HG02938 (cell line): Measurements from ENCODE around the gene C1QL2.

ENCODE experiments used
- ATAC-seq: cut with Tn5 transposase; IDR thresholded peaks from one replicate; pipeline ENCODE4 v1.9.1; 2021; ENCODE audit warnings: mild to moderate bottlenecking, moderate library complexity; ENCODE audit not compliant: unreplicated experiment

Gene C1QL2

GRCh38 chr2:119158563-119159347 lies at the start of gene C1QL2:
TSS of gene C1QL2 (minus strand) at chr2:119158751. CDS start at chr2:119158269, 482 bp downstream.
- ATAC-seq: no peak

- no peak for ATAC-seq
Measured at GRCh38 chr2:119207447-119207846, 48.9 kb upstream of the C1QL2 start.

GRCh38 chr2:119206201-119206600 lies 47.6 kb upstream of the C1QL2 start:
- no peak for ATAC-seq

GRCh38 chr2:119205001-119205706 lies 46.6 kb upstream of the C1QL2 start:
- ATAC-seq: no peak

- no peak for ATAC-seq
Measured at GRCh38 chr2:119204525-119204924, 46.0 kb upstream of the C1QL2 start.

GRCh38 chr2:119202610-119203310 lies 44.2 kb upstream of the C1QL2 start:
- ATAC-seq: no peak

- no peak for ATAC-seq
Measured at GRCh38 chr2:119201815-119202214, 43.3 kb upstream of the C1QL2 start.

- no peak for ATAC-seq
Measured at GRCh38 chr2:119198240-119198840, 39.8 kb upstream of the C1QL2 start.

GRCh38 chr2:119197529-119198239 lies 39.1 kb upstream of the C1QL2 start:
- no peak for ATAC-seq

GRCh38 chr2:119197126-119197405 lies 38.5 kb upstream of the C1QL2 start:
- ATAC-seq: no peak

GRCh38 chr2:119196301-119197125 lies 38.0 kb upstream of the C1QL2 start:
- ATAC-seq: no peak

GRCh38 chr2:119195887-119196286 lies 37.3 kb upstream of the C1QL2 start:
- ATAC-seq: no peak

GRCh38 chr2:119195001-119195400 lies 36.5 kb upstream of the C1QL2 start:
- ATAC-seq: no peak

- ATAC-seq: no peak
Measured at GRCh38 chr2:119192893-119193292, 34.3 kb upstream of the C1QL2 start.

- no peak for ATAC-seq
Measured at GRCh38 chr2:119190321-119191111, 32.0 kb upstream of the C1QL2 start.

- ATAC-seq: no peak
Measured at GRCh38 chr2:119184512-119184911, 26.0 kb upstream of the C1QL2 start.

GRCh38 chr2:119181791-119182445 lies 23.4 kb upstream of the C1QL2 start:
- ATAC-seq: no peak

GRCh38 chr2:119181391-119181790 lies 22.8 kb upstream of the C1QL2 start:
- ATAC-seq: no peak

GRCh38 chr2:119180892-119181291 lies 22.3 kb upstream of the C1QL2 start:
- no peak for ATAC-seq
